ENCODE data around the gene SLC35C1. TPM values are rescaled to one million over a fixed set of nuclear protein-coding genes. Genes with fewer than 3 reads are reported as not detected.

The SLC35C1 gene
- total and polyA plus RNA-seq, 2 of the 13 experiments (the other 11 are each of a cell fraction or from before 2014, with no cell fraction given) = 2.9 to 7.0 TPM

DNA sequence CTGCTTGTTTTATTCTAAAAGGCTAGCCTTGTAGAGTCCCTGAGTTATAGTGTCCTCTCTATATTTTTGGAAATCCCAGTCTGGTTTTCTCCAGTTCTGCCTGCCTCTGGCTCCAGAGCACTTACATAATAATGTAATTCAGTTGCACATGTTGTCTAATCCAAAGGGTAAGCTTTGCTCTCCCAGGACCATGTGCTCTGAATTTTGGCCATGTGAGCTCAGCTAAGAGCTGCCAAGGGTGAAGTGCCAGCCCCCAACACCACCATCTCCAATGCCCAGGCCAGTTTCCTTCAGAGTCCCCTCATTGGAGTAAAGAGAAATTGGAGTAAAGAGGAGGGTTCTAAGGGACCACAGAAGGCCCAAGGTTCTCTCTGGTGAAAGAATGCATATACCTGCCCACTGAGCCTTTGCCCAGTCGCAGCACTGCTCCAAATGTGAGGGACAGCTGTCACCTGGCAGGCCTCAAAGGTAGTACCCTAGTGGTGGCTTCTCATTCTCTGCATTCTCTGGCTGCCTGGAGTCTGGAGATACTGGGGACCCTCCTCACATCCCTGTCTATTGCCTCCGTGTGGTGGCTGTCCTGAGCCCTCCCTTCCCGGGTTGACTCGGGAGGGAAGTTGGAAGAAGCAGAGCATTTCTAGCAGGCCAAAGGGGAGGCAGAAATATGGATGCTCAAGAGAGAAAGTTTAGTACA lies 47.2 kb downstream of the SLC35C1 start:
- H3K9ac ChIP-seq (ENCODE audit: insufficient read depth, low read depth, low read length) = no peak overlapping the region
- H3K36me3 ChIP-seq (replicated peaks in 1 of 2; ENCODE audit: control insufficient read depth in 1 of 2, insufficient read depth in 2 of 2, low read length in 2 of 2) = peaks cover 6 to 26% of the 10 kb centered on the region in 2 experiments
- no peaks in the 10 kb centered on the region; a peak in 1 of 5 replicates for H3K27me3 ChIP-seq (ENCODE audit: control insufficient read depth in 1 of 2, insufficient read depth in 2 of 2, low read length in 2 of 2)
- intact Hi-C loops (cut with micrococcal nuclease; ENCODE audit: unreplicated experiment) = no loop called here
- ChIA-PET CTCF (ENCODE audit: low intra/inter-chr PET ratio, low total read pairs) (interaction anchor here (1.4 to 2.0 kb wide), 2 partner anchors 9 to 81 kb away, joined by 6 to 7 read pairs; no protein-coding TSS in a partner anchor), POLR2A (no interaction called here)
- FAIRE-seq (no peak), DNase-seq (ENCODE audit: low spot score) (no peak), ATAC-seq (no peak)
- WGBS (ENCODE audit: low lambda C conversion rate) = 87% methylated on average over 4 of the region's 4 CpGs
- H3K4me1 ChIP-seq (ENCODE audit: insufficient read depth, low read length) = peaks cover 47% of the 10 kb centered on the region
- H3K27ac ChIP-seq (ENCODE audit: extremely low read length, insufficient read depth, low read length) = no peak overlapping the region
- H4K20me1 ChIP-seq (ENCODE audit: insufficient read depth, low read length) = peaks cover 45% of the 10 kb centered on the region
- H3K9me3 ChIP-seq (ENCODE audit: low read length) = no peaks in the 10 kb centered on the region
- no peak overlapping the region for H3K4me2 ChIP-seq (ENCODE audit: low read depth, low read length)
- TF ChIP-seq ZKSCAN1 (IDR thresholded peaks at IDR 0.05; ENCODE audit: low read length) = no peak
- no peak for TF ChIP-seq ZFP1 (CRISPR knock-in tag; IDR thresholded peaks at IDR 0.05)
- TF ChIP-seq, protein P1, sequence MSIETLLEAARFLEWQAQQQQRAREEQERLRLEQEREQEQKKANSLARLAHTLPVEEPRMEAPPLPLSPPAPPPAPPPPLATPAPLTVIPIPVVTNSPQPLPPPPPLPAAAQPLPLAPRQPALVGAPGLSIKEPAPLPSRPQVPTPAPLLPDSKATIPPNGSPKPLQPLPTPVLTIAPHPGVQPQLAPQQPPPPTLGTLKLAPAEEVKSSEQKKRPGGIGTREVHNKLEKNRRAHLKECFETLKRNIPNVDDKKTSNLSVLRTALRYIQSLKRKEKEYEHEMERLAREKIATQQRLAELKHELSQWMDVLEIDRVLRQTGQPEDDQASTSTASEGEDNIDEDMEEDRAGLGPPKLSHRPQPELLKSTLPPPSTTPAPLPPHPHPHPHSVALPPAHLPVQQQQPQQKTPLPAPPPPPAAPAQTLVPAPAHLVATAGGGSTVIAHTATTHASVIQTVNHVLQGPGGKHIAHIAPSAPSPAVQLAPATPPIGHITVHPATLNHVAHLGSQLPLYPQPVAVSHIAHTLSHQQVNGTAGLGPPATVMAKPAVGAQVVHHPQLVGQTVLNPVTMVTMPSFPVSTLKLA (IDR thresholded peaks at IDR 0.05) = peak; percentile 95
- no peak for TF ChIP-seq SIX1 (CRISPR knock-in tag; IDR thresholded peaks at IDR 0.05; ENCODE audit: borderline replicate concordance)
- H2AFZ ChIP-seq (ENCODE audit: low read length) = no peak overlapping the region
- H3K79me2 ChIP-seq (ENCODE audit: insufficient read depth, low read length) = peaks cover 52% of the 10 kb centered on the region
- no peak overlapping the region for H3K4me3 ChIP-seq (replicated peaks in 1 of 3; ENCODE audit: insufficient read depth in 1 of 3, low read depth in 2 of 3, low read length in 3 of 3)
- in situ Hi-C loops (cut with HindIII; ENCODE audit: extremely low pct_ligation_motif_present, low pct_unique_long_range_greater_than_20kb) = no loop called here
- no TSS peak for BruUV-seq (replicated peaks)

DNA sequence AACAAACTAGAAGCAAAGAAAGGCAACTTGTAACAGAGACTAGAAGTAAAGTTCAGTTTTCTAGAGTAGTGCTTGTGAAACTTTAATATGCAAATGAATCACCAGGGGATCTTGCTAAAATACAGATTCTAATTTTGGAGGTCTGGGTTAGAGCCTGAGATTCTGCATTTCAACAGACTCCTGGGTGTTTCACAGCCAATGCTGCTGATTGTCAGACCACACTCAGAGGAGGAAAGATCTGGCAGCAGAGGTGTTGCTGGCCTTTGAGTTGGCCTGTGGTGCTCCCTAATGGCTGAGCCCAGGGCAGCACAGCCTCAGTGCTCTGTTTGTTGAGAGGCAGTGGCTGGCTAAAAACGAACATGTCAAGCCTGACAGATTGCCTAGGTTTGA lies 47.8 kb downstream of the SLC35C1 start:
- H4K20me1 ChIP-seq (ENCODE audit: insufficient read depth, low read length) = peaks cover 44% of the 10 kb centered on the region
- in situ Hi-C loops (cut with HindIII; ENCODE audit: extremely low pct_ligation_motif_present, low pct_unique_long_range_greater_than_20kb) (no loop called here), intact Hi-C loops (cut with micrococcal nuclease; ENCODE audit: unreplicated experiment) (no loop called here)
- TF ChIP-seq PAXIP1 (CRISPR knock-in tag; conservative IDR thresholded peaks at IDR 0.05) (no peak), CTCF (CRISPR knock-in tag; IDR thresholded peaks at IDR 0.05) (peak; percentile 47), ZNF263 (CRISPR knock-in tag; IDR thresholded peaks at IDR 0.05) (peak; percentile 94), KAT7 (CRISPR knock-in tag; IDR thresholded peaks at IDR 0.05; ENCODE audit: borderline replicate concordance) (no peak)
- DNase-seq (ENCODE audit: low spot score) (no peak), ATAC-seq (no peak), FAIRE-seq (no peak)
- H3K4me1 ChIP-seq (ENCODE audit: insufficient read depth, low read length) = peaks cover 47% of the 10 kb centered on the region
- no peaks in the 10 kb centered on the region; a peak in 1 of 5 replicates for H3K27me3 ChIP-seq (ENCODE audit: control insufficient read depth in 1 of 2, insufficient read depth in 2 of 2, low read length in 2 of 2)
- H3K79me2 ChIP-seq (ENCODE audit: insufficient read depth, low read length) = peaks cover 51% of the 10 kb centered on the region
- no peaks in the 10 kb centered on the region for H3K9me3 ChIP-seq (ENCODE audit: low read length)
- no TSS peak for BruUV-seq (replicated peaks)
- H3K4me3 ChIP-seq (replicated peaks in 1 of 3; ENCODE audit: insufficient read depth in 1 of 3, low read depth in 2 of 3, low read length in 3 of 3) = no peak overlapping the region
- no peak overlapping the region for H3K9ac ChIP-seq (ENCODE audit: insufficient read depth, low read depth, low read length)
- ChIA-PET CTCF (ENCODE audit: low intra/inter-chr PET ratio, low total read pairs) (interaction anchor here (1.4 to 2.0 kb wide), 2 partner anchors 10 to 81 kb away, joined by 6 to 7 read pairs; no protein-coding TSS in a partner anchor), POLR2A (no interaction called here)
- WGBS (ENCODE audit: low lambda C conversion rate) = 55% methylated on average over 1 of the region's 1 CpG
- H3K4me2 ChIP-seq (ENCODE audit: low read depth, low read length) = no peak overlapping the region
- H3K27ac ChIP-seq (ENCODE audit: extremely low read length, insufficient read depth, low read length) = no peak overlapping the region
- H2AFZ ChIP-seq (ENCODE audit: low read length) = no peak overlapping the region
- H3K36me3 ChIP-seq (replicated peaks in 1 of 2; ENCODE audit: control insufficient read depth in 1 of 2, insufficient read depth in 2 of 2, low read length in 2 of 2) = peaks cover 7 to 32% of the 10 kb centered on the region in 2 experiments

All from HepG2 (cell line).